Spleen (tissue), 11 donors: ENCODE measurements around the gene CLCNKA. TPM values are rescaled to one million over a fixed set of nuclear protein-coding genes. Genes with fewer than 3 reads are reported as not detected.

Experiments used
- DNase-seq: peaks from one replicate; pipeline ENCODE4 v3.0.0-alpha.2; 2020
- H3K27ac ChIP-seq, 8 donors: fragments of 200-600 bp; sonication (generic) in 7 of 8; 1 replicate in 4 of 8; 2 replicates in 4 of 8; pipeline versions ENCODE4 v1.5.0 to v1.8.0; 2016 to 2021; ENCODE audit warnings: inconsistent platforms in 4 of 8, mild to moderate bottlenecking in 4 of 8, moderate library complexity in 1 of 8
- H3K27me3 ChIP-seq, 7 donors: fragments of 200-600 bp; sonication (generic) in 6 of 7; replicated peaks in 1 of 7; 1 replicate in 4 of 7; 2 replicates in 3 of 7; pipeline versions ENCODE4 v1.5.0 to v1.8.0; 2016 to 2021; ENCODE audit warnings: inconsistent platforms in 3 of 7, mild to moderate bottlenecking in 1 of 7
- H3K36me3 ChIP-seq, 6 donors: fragments of 200-600 bp; sonication (generic) in 5 of 6; 1 replicate in 4 of 6; 2 replicates in 2 of 6; pipeline versions ENCODE4 v1.5.0 to v1.8.0; 2016 to 2021; ENCODE audit warnings: inconsistent platforms in 2 of 6
- H3K4me1 ChIP-seq, 6 donors: fragments of 200-600 bp; sonication (generic) in 5 of 6; 1 replicate in 3 of 6; 2 replicates in 3 of 6; pipeline versions ENCODE4 v1.5.0 to v1.8.0; 2016 to 2021; ENCODE audit warnings: inconsistent platforms in 3 of 6
- H3K4me3 ChIP-seq, 8 donors: fragments of 200-600 bp; sonication (generic) in 7 of 8; 1 replicate in 4 of 8; 2 replicates in 4 of 8; pipeline versions ENCODE4 v1.5.0 to v1.8.0; 2016 to 2021; ENCODE audit warnings: inconsistent platforms in 4 of 8, mild to moderate bottlenecking in 4 of 8, moderate library complexity in 2 of 8
- H3K9me3 ChIP-seq, 8 donors: fragments of 200-600 bp; sonication (generic) in 7 of 8; 1 replicate in 4 of 8; 2 replicates in 4 of 8; pipeline versions ENCODE4 v1.5.0 to v1.8.0; 2016 to 2021; ENCODE audit warnings: inconsistent platforms in 4 of 8
- CTCF ChIP-seq, 11 experiments: fragments of 200-600 bp in 7 of 11; fragments of 450-650 bp in 4 of 11; sonication (generic) in 4 of 11; IDR thresholded peaks in 8 of 11; conservative IDR thresholded peaks in 3 of 11; 1 replicate in 7 of 11; 2 replicates in 4 of 11; pipeline versions ENCODE4 v1.4.0 to v1.8.0; 2016 to 2021; ENCODE audit warnings: antibody characterized with exemption in 11 of 11, inconsistent platforms in 4 of 11, mild to moderate bottlenecking in 1 of 11
- POLR2A ChIP-seq, 3 donors: fragments of 450-650 bp; IDR thresholded peaks; one replicate each; pipeline ENCODE4 v1.5.1; 2017; ENCODE audit warnings: antibody characterized with exemption in 3 of 3, mild to moderate bottlenecking in 1 of 3
- POLR2AphosphoS5 ChIP-seq, 3 donors: sonication (generic); formaldehyde crosslinking; IDR thresholded peaks; one replicate each; pipeline ENCODE4 v1.5.1; 2017; ENCODE audit warnings: antibody characterized with exemption in 3 of 3
- WGBS, 5 donors: extraction: QIAGEN DNeasy Blood & Tissue Kit in 3 of 5; methylation state at CpG; one replicate each; pipeline versions ENCODE4 v1.1.5 to v1.1.7; 2013 to 2018; 5-methylcytosine and 5-hydroxymethylcytosine counted together
- intact Hi-C: fragments of 100-400 bp; cut with DNase I; formaldehyde crosslinking; loops from one replicate; pipeline ENCODE4 v1.15.0; 2023; ENCODE audit warnings: low total_unique reads
- polyA plus RNA-seq, 3 donors: library from polyadenylated mRNA; stranded (reverse); fragments of 200-250 nt; gene quantifications; one replicate each; pipeline ENCODE4 v1.2.1, GENCODE V29; 2013
- total RNA-seq, 7 donors: library from RNA; depleted of rRNA in 3 of 7; stranded (reverse); fragments of >200 nt in 3 of 7; fragmentation: NEBNext Ultra II Directional in 4 of 7; extraction: Animal tissue kit (Norgen Biotek cat#: 25700) in 4 of 7; gene quantifications; one replicate each; pipeline versions ENCODE4 v1.1.0 to v1.2.1, GENCODE V29; 2016 to 2021
- donor health status: healthy with polysubstance abuse.
- donor health status: DM: no; HTN: no; CAD: no; lungs with moderate emphysema.
- donor health status: DM: no; HTN: no; CAD: no.
- donor health status: Bipolar disorder and iron deficiency.
- donor health status: healthy.
- donor health status: DM: no; HTN: no; CAD: no.
- donor health status: DM: yes; HTN: yes; CAD: no.

The CLCNKA gene
- total and polyA plus RNA-seq, 10 donors, result 0.19 to 0.50 (median 0.30) TPM; not detected in 4

GRCh38 chr1:16006552-16007485 is 15.0 kb upstream of the CLCNKA start:
- TF ChIP-seq POLR2AphosphoS5 (IDR thresholded peaks at IDR 0.05) (no peak), CTCF (IDR thresholded peaks at IDR 0.05 in 8 of 11, conservative IDR thresholded peaks at IDR 0.05 in 3 of 11) (no peak), POLR2A (IDR thresholded peaks at IDR 0.05) (no peak)
- H3K27me3 ChIP-seq, result peaks cover 0 to under 1% (median 0%) of the 10 kb centered on the region in 7 donors
- H3K4me1 ChIP-seq, result peaks cover 0 to 22% (median 0%) of the 10 kb centered on the region in 6 donors
- H3K27ac ChIP-seq, result no peak overlapping the region
- 61 to 71% (median 65%) methylated on average over 9 of the region's 9 CpGs for WGBS, 5 donors
- no peaks in the 10 kb centered on the region for H3K9me3 ChIP-seq
- DNase-seq, result no peak
- H3K36me3 ChIP-seq, result no peaks in the 10 kb centered on the region
- intact Hi-C loops, result loop anchor here (10.0 kb wide), 1 partner anchor 48 kb away; no protein-coding TSS in a partner anchor
- no peak overlapping the region for H3K4me3 ChIP-seq

- Histone ChIP-seq H3K4me3 (no peak overlapping the region), H3K27ac (no peak overlapping the region), H3K36me3 (no peaks in the 10 kb centered on the region), H3K27me3 (peaks cover 0 to 10% (median 0%) of the 10 kb centered on the region in 7 donors), H3K9me3 (no peaks in the 10 kb centered on the region), H3K4me1 (peaks cover 4 to 32% (median 7%) of the 10 kb centered on the region in 6 donors)
- intact Hi-C loops, result loop anchor here (10.0 kb wide), 1 partner anchor 47 kb away; no protein-coding TSS in a partner anchor
- no peak for DNase-seq
- 64 to 77% (median 71%) methylated on average over 6 of the region's 6 CpGs for WGBS, 5 donors
- TF ChIP-seq POLR2A (IDR thresholded peaks at IDR 0.05) (no peak), CTCF (IDR thresholded peaks at IDR 0.05 in 8 of 11, conservative IDR thresholded peaks at IDR 0.05 in 3 of 11) (no peak), POLR2AphosphoS5 (IDR thresholded peaks at IDR 0.05) (no peak)
Observed at GRCh38 chr1:16007671-16008341, 14.0 kb upstream of the CLCNKA start.

GRCh38 chr1:16009030-16009460 is 12.8 kb upstream of the CLCNKA start:
- no peak overlapping the region for H3K27ac ChIP-seq
- H3K4me1 ChIP-seq, result peaks cover 6 to 44% (median 14%) of the 10 kb centered on the region in 6 donors

More at GRCh38 chr1:16009030-16009460, 12.8 kb upstream of the CLCNKA start:
- WGBS, 5 donors, result 3 to 9% (median 6%) methylated on average over 2 to 4 of the region's 4 CpGs
- H3K36me3 ChIP-seq, result no peaks in the 10 kb centered on the region
- H3K27me3 ChIP-seq, result peaks cover 0 to 17% (median 0%) of the 10 kb centered on the region in 7 donors
- no peak overlapping the region for H3K4me3 ChIP-seq
- DNase-seq, result peak; percentile 92
- H3K9me3 ChIP-seq, result no peaks in the 10 kb centered on the region
- intact Hi-C loops, result loop anchor here (10.0 kb wide), 1 partner anchor 46 kb away; no protein-coding TSS in a partner anchor
- TF ChIP-seq POLR2AphosphoS5 (IDR thresholded peaks at IDR 0.05) (no peak), CTCF (IDR thresholded peaks at IDR 0.05 in 8 of 11, conservative IDR thresholded peaks at IDR 0.05 in 3 of 11) (peak; percentile 80 to 96 (median 94))
